IMR-90 (cell line): Measurements from ENCODE around the gene CDC25A. TPM values are rescaled to one million over a fixed set of nuclear protein-coding genes. Genes with fewer than 3 reads are reported as not detected.

Source experiments
- ATAC-seq: fragments of 200-7000 bp; cut with Tn5 transposase; 2 replicates; pipeline ENCODE4 v1.9.1; 2020; ENCODE audit warnings: low read depth, mild to moderate bottlenecking, moderate library complexity
- BruUV-seq: library from RNA; stranded (reverse); fragments of 400-500 nt; replicated peaks from 2 replicates; lab custom pipeline; 2021; lab: Mats Ljungman, UMichigan
- CTCF ChIA-PET: fragments of 300-600 bp; formaldehyde crosslinking; extraction: SDS; loops from one replicate; lab custom pipeline; 2021; ENCODE audit warnings: antibody characterized with exemption; lab: Yijun Ruan, JAX
- POLR2A ChIA-PET: fragments of 300-600 bp; sonication (Branson Sonifier 250); formaldehyde crosslinking; loops from one replicate; lab custom pipeline; 2022; ENCODE audit warnings: antibody characterized with exemption; ENCODE audit not compliant: unreplicated experiment; lab: Charles Lee
- DNase-seq: peaks from one replicate; pipeline ENCODE4 v3.0.0; 2013
- H2AFZ ChIP-seq: replicated peaks from 2 replicates; pipeline ENCODE3; 2013; ENCODE audit warnings: low read length, mild to moderate bottlenecking; ENCODE audit not compliant: poor library complexity
- H2AK5ac ChIP-seq: 2 replicates; pipeline ENCODE4 v1.6.1; 2013; ENCODE audit warnings: low read depth, low read length, inconsistent platforms
- H2AK9ac ChIP-seq: replicated peaks from 2 replicates; pipeline ENCODE3; 2013; ENCODE audit warnings: mild to moderate bottlenecking, low read depth, low read length, moderate library complexity; ENCODE audit not compliant: poor library complexity
- H2BK120ac ChIP-seq: 2 replicates; pipeline ENCODE4 v1.6.1; 2013; ENCODE audit warnings: low read depth, low read length, inconsistent platforms
- H2BK15ac ChIP-seq: 3 replicates; pipeline ENCODE4 v1.6.1; 2013; ENCODE audit warnings: low read depth, low read length, inconsistent platforms
- H2BK20ac ChIP-seq: 2 replicates; pipeline ENCODE4 v1.6.1; 2013; ENCODE audit warnings: low read depth, mild to moderate bottlenecking, inconsistent platforms, low read length, moderate library complexity
- H2BK5ac ChIP-seq: 2 replicates; pipeline ENCODE4 v1.6.1; 2013; ENCODE audit warnings: mild to moderate bottlenecking, low read depth, low read length, inconsistent platforms; ENCODE audit not compliant: poor library complexity, severe bottlenecking
- H3K14ac ChIP-seq: replicated peaks from 2 replicates; pipeline ENCODE4 v1.6.1; 2013; ENCODE audit warnings: low read depth, low read length, inconsistent platforms
- H3K18ac ChIP-seq: 2 replicates; pipeline ENCODE4 v1.6.1; 2013; ENCODE audit warnings: low read depth, low read length, control low read depth
- H3K23ac ChIP-seq: 2 replicates; pipeline ENCODE4 v1.6.1; 2013; ENCODE audit warnings: low read depth, low read length, inconsistent platforms
- H3K27ac ChIP-seq: 2 replicates; pipeline ENCODE4 v1.5.1; 2013; ENCODE audit warnings: mild to moderate bottlenecking, control low read depth, low read length; ENCODE audit not compliant: insufficient read depth
- H3K27me3 ChIP-seq: 2 replicates; pipeline ENCODE4 v1.6.1; 2013; ENCODE audit warnings: low read length; ENCODE audit not compliant: control insufficient read depth, insufficient read depth
- H3K36me3 ChIP-seq: 2 replicates; pipeline ENCODE4 v1.6.1; 2013; ENCODE audit warnings: low read length, mixed read lengths; ENCODE audit not compliant: control insufficient read depth, insufficient read depth
- H3K4ac ChIP-seq: 2 replicates; pipeline ENCODE4 v1.6.1; 2013; ENCODE audit warnings: low read depth, low read length, inconsistent platforms
- H3K4me1 ChIP-seq: 2 replicates; pipeline ENCODE4 v1.6.1; 2013; ENCODE audit warnings: low read length, mixed read lengths; ENCODE audit not compliant: control insufficient read depth, insufficient read depth
- H3K4me2 ChIP-seq: 2 replicates; pipeline ENCODE4 v1.6.1; 2013; ENCODE audit warnings: low read depth, mild to moderate bottlenecking, control low read depth, low read length, moderate library complexity
- H3K4me3 ChIP-seq: 2 replicates; pipeline ENCODE4 v1.5.1; 2013; ENCODE audit warnings: low read depth, mild to moderate bottlenecking, control low read depth, low read length, moderate library complexity; ENCODE audit not compliant: insufficient read depth
- H3K56ac ChIP-seq: 2 replicates; pipeline ENCODE4 v1.6.1; 2013; ENCODE audit warnings: low read length, inconsistent platforms; ENCODE audit not compliant: insufficient read depth; ENCODE audit errors: extremely low read depth
- H3K79me1 ChIP-seq, 2 experiments: 2 replicates each; pipeline ENCODE4 v1.6.1; 2013; ENCODE audit warnings: low read length in 2 of 2, inconsistent platforms in 1 of 2, low read depth in 1 of 2
- H3K9ac ChIP-seq: 2 replicates; pipeline ENCODE4 v1.6.1; 2013; ENCODE audit warnings: low read depth, low read length, control low read depth
- H3K9me1 ChIP-seq: 2 replicates; pipeline ENCODE4 v1.6.1; 2013; ENCODE audit warnings: low read length, inconsistent platforms; ENCODE audit not compliant: insufficient read depth
- H3K9me3 ChIP-seq: 2 replicates; pipeline ENCODE4 v1.6.1; 2013; ENCODE audit warnings: low read length; ENCODE audit not compliant: control insufficient read depth, insufficient read depth
- H4K20me1 ChIP-seq: 2 replicates; pipeline ENCODE4 v1.6.1; 2013; ENCODE audit warnings: low read length, inconsistent platforms; ENCODE audit not compliant: insufficient read depth
- H4K5ac ChIP-seq: 2 replicates; pipeline ENCODE4 v1.6.1; 2013; ENCODE audit warnings: mild to moderate bottlenecking, low read depth, low read length, control low read depth
- H4K8ac ChIP-seq, 2 experiments: 2 replicates each; pipeline ENCODE4 v1.6.1; 2013; ENCODE audit warnings: low read depth in 2 of 2, low read length in 2 of 2, control low read depth in 1 of 2, inconsistent platforms in 1 of 2
- H4K91ac ChIP-seq: 2 replicates; pipeline ENCODE4 v1.6.1; 2013; ENCODE audit warnings: low read depth, low read length, inconsistent platforms; ENCODE audit not compliant: insufficient read depth
- BHLHE40 ChIP-seq: fragments of 150-350 bp; IDR thresholded peaks from 2 replicates; pipeline ENCODE4 v1.6.1; 2016; ENCODE audit warnings: mild to moderate bottlenecking, low read depth, low read length
- CEBPB ChIP-seq: IDR thresholded peaks from 2 replicates; pipeline ENCODE4 v1.6.1; 2012; ENCODE audit warnings: low read depth, low read length, improper control_type of control experiment
- CHD1 ChIP-seq: IDR thresholded peaks from 2 replicates; pipeline ENCODE4 v1.6.1; 2012; ENCODE audit warnings: low read depth, low read length, improper control_type of control experiment
- CTCF ChIP-seq: conservative IDR thresholded peaks from 2 replicates; pipeline ENCODE4 v1.5.1; 2012; ENCODE audit warnings: mild to moderate bottlenecking, low read depth, low read length, improper control_type of control experiment
- ELK1 ChIP-seq: fragments of 150-350 bp; IDR thresholded peaks from 2 replicates; pipeline ENCODE4 v1.6.1; 2016; ENCODE audit warnings: low read depth, mild to moderate bottlenecking, low read length, moderate library complexity, borderline replicate concordance
- FOS ChIP-seq: fragments of 150-350 bp; IDR thresholded peaks from 2 replicates; pipeline ENCODE4 v1.6.1; 2016; ENCODE audit warnings: low read depth, low read length
- MAFK ChIP-seq: IDR thresholded peaks from 2 replicates; pipeline ENCODE4 v1.6.1; 2012; ENCODE audit warnings: low read depth, low read length, improper control_type of control experiment
- MAZ ChIP-seq: IDR thresholded peaks from 2 replicates; pipeline ENCODE4 v1.6.1; 2012; ENCODE audit warnings: low read depth, mild to moderate bottlenecking, low read length, improper control_type of control experiment, moderate library complexity, borderline replicate concordance
- MXI1 ChIP-seq: IDR thresholded peaks from 2 replicates; pipeline ENCODE4 v1.6.1; 2012; ENCODE audit warnings: low read depth, mild to moderate bottlenecking, low read length, moderate library complexity, borderline replicate concordance
- NFE2L2 ChIP-seq: fragments of 150-350 bp; IDR thresholded peaks from 2 replicates; pipeline ENCODE4 v1.6.1; 2016; ENCODE audit warnings: low read depth, mild to moderate bottlenecking, low read length
- POLR2A ChIP-seq: IDR thresholded peaks from 2 replicates; pipeline ENCODE4 v1.6.1; 2012; ENCODE audit warnings: mild to moderate bottlenecking, low read depth, low read length
- RAD21 ChIP-seq: IDR thresholded peaks from 2 replicates; pipeline ENCODE4 v1.6.1; 2012; ENCODE audit warnings: low read length, improper control_type of control experiment
- RCOR1 ChIP-seq: IDR thresholded peaks from 2 replicates; pipeline ENCODE4 v1.6.1; 2012; ENCODE audit warnings: mild to moderate bottlenecking, low read length, improper control_type of control experiment; ENCODE audit not compliant: insufficient replicate concordance
- RFX5 ChIP-seq: IDR thresholded peaks from 2 replicates; pipeline ENCODE4 v1.8.0; 2012; ENCODE audit warnings: low read depth, mild to moderate bottlenecking, low read length, moderate library complexity
- SMC3 ChIP-seq: fragments of 150-350 bp; IDR thresholded peaks from 2 replicates; pipeline ENCODE4 v1.6.1; 2016; ENCODE audit warnings: low read depth, mild to moderate bottlenecking, antibody characterized with exemption, low read length, moderate library complexity
- USF2 ChIP-seq: fragments of 150-350 bp; IDR thresholded peaks from 2 replicates; pipeline ENCODE4 v1.6.1; 2017; ENCODE audit warnings: mild to moderate bottlenecking, antibody characterized with exemption, low read length, low read depth
- WGBS, 2 experiments: methylation state at CpG; one replicate each; pipeline versions ENCODE4 v1.1.5 to v1.1.7; 2013; ENCODE audit warnings: missing lambda C conversion rate in 2 of 2; ENCODE audit not compliant: insufficient read length in 1 of 2; ENCODE audit errors: extremely low coverage in 2 of 2; 5-methylcytosine and 5-hydroxymethylcytosine counted together
- dilution Hi-C: fragments of 300-500 bp; cut with HindIII; formaldehyde crosslinking; loops from one replicate; pipeline ENCODE4 v1.14.3; 2018; ENCODE audit warnings: low sequenced_read_pairs; ENCODE audit not compliant: unreplicated experiment
- in situ Hi-C: fragments of 300-500 bp; cut with MboI; formaldehyde crosslinking; loops from 3 replicates; pipeline ENCODE4 v1.14.3; 2019; ENCODE audit warnings: low sequenced_read_pairs, inconsistent platforms, mixed read lengths
- intact Hi-C: fragments of 100-400 bp; cut with micrococcal nuclease; formaldehyde crosslinking; loops from 2 replicates; pipeline ENCODE4 v1.10.0; 2022
- polyA plus RNA-seq, 3 experiments: library from polyadenylated mRNA; depleted of rRNA; stranded (reverse); fragments of >200 nt; gene quantifications; 2 replicates each; pipeline ENCODE4 v1.2.3, GENCODE V29; 2012; ENCODE audit warnings: low replicate concordance in 1 of 3
- total RNA-seq: library from RNA; depleted of rRNA; stranded (reverse); fragments of >200 nt; gene quantifications from 2 replicates; pipeline ENCODE4 v1.2.3, GENCODE V29; 2012

CDC25A gene
- total and polyA plus RNA-seq, 2 of the 4 experiments (the other 2 are of a cell fraction) = 4.2 to 10.6 TPM

GRCh38 chr3:48215466-48215865 is 27.2 kb upstream of the CDC25A start:
- H3K18ac ChIP-seq = no peak overlapping the region
- no peaks in the 10 kb centered on the region; the same call in 1 of the 2 replicates for H4K20me1 ChIP-seq
- ATAC-seq = peak; percentile 57
- H3K9me3 ChIP-seq = no peaks in the 10 kb centered on the region
- H4K91ac ChIP-seq = no peak overlapping the region
- intact Hi-C loops = no loop called here
- in situ Hi-C loops = no loop called here
- H2BK15ac ChIP-seq = no peak overlapping the region
- H2AK5ac ChIP-seq = no peak overlapping the region
- no peak overlapping the region for H3K4me3 ChIP-seq
- CTCF ChIA-PET = no interaction called here
- H2BK20ac ChIP-seq = no peak overlapping the region
- H3K27ac ChIP-seq = no peak overlapping the region
- H3K23ac ChIP-seq = no peak overlapping the region
- no peak overlapping the region for H3K4ac ChIP-seq
- peak; percentile 20 for DNase-seq
- no peak overlapping the region for H2BK5ac ChIP-seq
- TF ChIP-seq RAD21 (no peak), ELK1 (no peak), RCOR1 (no peak), FOS (no peak), POLR2A (no peak), SMC3 (no peak), MAZ (no peak), BHLHE40 (no peak), USF2 (no peak), RFX5 (no peak), CTCF (no peak), MXI1 (no peak), CEBPB (no peak), CHD1 (no peak), NFE2L2 (no peak), MAFK (no peak)
- peaks cover 2% of the 10 kb centered on the region; the same call in 1 of the 2 replicates for H3K4me1 ChIP-seq
- no peak overlapping the region for H4K8ac ChIP-seq
- H3K27me3 ChIP-seq = peaks cover 34% of the 10 kb centered on the region
- H3K14ac ChIP-seq = no peak overlapping the region
- H2AFZ ChIP-seq = no peak overlapping the region
- H3K4me2 ChIP-seq = no peak overlapping the region; the same call in 1 of the 2 replicates
- no peak overlapping the region for H2BK120ac ChIP-seq
- POLR2A ChIA-PET = no interaction called here
- no peak overlapping the region for H4K5ac ChIP-seq
- no peaks in the 10 kb centered on the region for H3K9me1 ChIP-seq
- WGBS, 2 experiments = no CpG with 5 or more reads among the region's 4 CpGs
- dilution Hi-C loops = no loop called here
- H2AK9ac ChIP-seq = no peak overlapping the region
- H3K9ac ChIP-seq = no peak overlapping the region
- no TSS peak for BruUV-seq
- H3K56ac ChIP-seq = no peak overlapping the region
- no peaks in the 10 kb centered on the region for H3K36me3 ChIP-seq
- no peaks in the 10 kb centered on the region for H3K79me1 ChIP-seq
